Progenitor cell of endocrine pancreas (in vitro differentiated cells): ENCODE data around the gene GTF2IRD1. TPM values are rescaled to one million over a fixed set of nuclear protein-coding genes. Genes with fewer than 3 reads are reported as not detected.

Experiments
- DNase-seq: peaks from one replicate; pipeline ENCODE4 v3.0.0; 2021; ENCODE audit warnings: low spot score; ENCODE audit not compliant: unreplicated experiment
- H3K27ac Mint-ChIP-seq: 2 replicates; pipeline ENCODE4 v1.8.0; 2021; ENCODE audit warnings: mild to moderate bottlenecking, moderate library complexity, mixed read lengths
- H3K27me3 Mint-ChIP-seq: 2 replicates; pipeline ENCODE4 v1.8.0; 2021; ENCODE audit warnings: mixed read lengths
- H3K36me3 Mint-ChIP-seq: 2 replicates; pipeline ENCODE4 v1.8.0; 2022; ENCODE audit warnings: mixed read lengths; ENCODE audit not compliant: insufficient read depth
- H3K4me1 Mint-ChIP-seq: 2 replicates; pipeline ENCODE4 v1.8.0; 2021; ENCODE audit warnings: low read depth, mixed read lengths
- H3K4me3 Mint-ChIP-seq: 2 replicates; pipeline ENCODE4 v1.8.0; 2021; ENCODE audit warnings: low read depth, mild to moderate bottlenecking, moderate library complexity, mixed read lengths
- H3K9me3 Mint-ChIP-seq: 2 replicates; pipeline ENCODE4 v1.8.0; 2021; ENCODE audit warnings: low read depth, mixed read lengths
- total RNA-seq: library from RNA; stranded (reverse); gene quantifications from 2 replicates; pipeline ENCODE4 v1.2.1, GENCODE V29; 2021
- TF ChIP-seq, protein P1 (sequence below): fragments of 200-600 bp; sonication (generic); IDR thresholded peaks from one replicate; pipeline ENCODE4 v1.5.0; 2021; ENCODE audit warnings: antibody characterized with exemption, mild to moderate bottlenecking; ENCODE audit not compliant: unreplicated experiment

The GTF2IRD1 gene
- total RNA-seq, 1 donor from 2014 or later: 60.7 TPM

GRCh38 chr7:74449809-74450397 is 3.8 kb upstream of the GTF2IRD1 start:
- Mint-ChIP-seq H3K36me3 (no peaks in the 10 kb centered on the region), H3K27ac (no peak overlapping the region), H3K27me3 (peaks cover 5% of the 10 kb centered on the region), H3K4me3 (no peak overlapping the region), H3K9me3 (no peaks in the 10 kb centered on the region), H3K4me1 (peaks cover under 1% of the 10 kb centered on the region)
- peak; percentile 52 for DNase-seq
- TF ChIP-seq, protein P1, sequence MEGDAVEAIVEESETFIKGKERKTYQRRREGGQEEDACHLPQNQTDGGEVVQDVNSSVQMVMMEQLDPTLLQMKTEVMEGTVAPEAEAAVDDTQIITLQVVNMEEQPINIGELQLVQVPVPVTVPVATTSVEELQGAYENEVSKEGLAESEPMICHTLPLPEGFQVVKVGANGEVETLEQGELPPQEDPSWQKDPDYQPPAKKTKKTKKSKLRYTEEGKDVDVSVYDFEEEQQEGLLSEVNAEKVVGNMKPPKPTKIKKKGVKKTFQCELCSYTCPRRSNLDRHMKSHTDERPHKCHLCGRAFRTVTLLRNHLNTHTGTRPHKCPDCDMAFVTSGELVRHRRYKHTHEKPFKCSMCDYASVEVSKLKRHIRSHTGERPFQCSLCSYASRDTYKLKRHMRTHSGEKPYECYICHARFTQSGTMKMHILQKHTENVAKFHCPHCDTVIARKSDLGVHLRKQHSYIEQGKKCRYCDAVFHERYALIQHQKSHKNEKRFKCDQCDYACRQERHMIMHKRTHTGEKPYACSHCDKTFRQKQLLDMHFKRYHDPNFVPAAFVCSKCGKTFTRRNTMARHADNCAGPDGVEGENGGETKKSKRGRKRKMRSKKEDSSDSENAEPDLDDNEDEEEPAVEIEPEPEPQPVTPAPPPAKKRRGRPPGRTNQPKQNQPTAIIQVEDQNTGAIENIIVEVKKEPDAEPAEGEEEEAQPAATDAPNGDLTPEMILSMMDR: peak; percentile 77

GRCh38 chr7:74452748-74453321 is 871 bp upstream of the GTF2IRD1 start:
- TF ChIP-seq, protein P1: no peak
- H3K36me3 Mint-ChIP-seq: peaks cover 1% of the 10 kb centered on the region
- H3K4me3 Mint-ChIP-seq: peak overlapping the region; percentile 67
- peak overlapping the region; percentile 80 for H3K27ac Mint-ChIP-seq
- H3K27me3 Mint-ChIP-seq: peaks cover 5% of the 10 kb centered on the region
- H3K9me3 Mint-ChIP-seq: no peaks in the 10 kb centered on the region
- peaks cover 10% of the 10 kb centered on the region for H3K4me1 Mint-ChIP-seq
- no peak for DNase-seq

DNA sequence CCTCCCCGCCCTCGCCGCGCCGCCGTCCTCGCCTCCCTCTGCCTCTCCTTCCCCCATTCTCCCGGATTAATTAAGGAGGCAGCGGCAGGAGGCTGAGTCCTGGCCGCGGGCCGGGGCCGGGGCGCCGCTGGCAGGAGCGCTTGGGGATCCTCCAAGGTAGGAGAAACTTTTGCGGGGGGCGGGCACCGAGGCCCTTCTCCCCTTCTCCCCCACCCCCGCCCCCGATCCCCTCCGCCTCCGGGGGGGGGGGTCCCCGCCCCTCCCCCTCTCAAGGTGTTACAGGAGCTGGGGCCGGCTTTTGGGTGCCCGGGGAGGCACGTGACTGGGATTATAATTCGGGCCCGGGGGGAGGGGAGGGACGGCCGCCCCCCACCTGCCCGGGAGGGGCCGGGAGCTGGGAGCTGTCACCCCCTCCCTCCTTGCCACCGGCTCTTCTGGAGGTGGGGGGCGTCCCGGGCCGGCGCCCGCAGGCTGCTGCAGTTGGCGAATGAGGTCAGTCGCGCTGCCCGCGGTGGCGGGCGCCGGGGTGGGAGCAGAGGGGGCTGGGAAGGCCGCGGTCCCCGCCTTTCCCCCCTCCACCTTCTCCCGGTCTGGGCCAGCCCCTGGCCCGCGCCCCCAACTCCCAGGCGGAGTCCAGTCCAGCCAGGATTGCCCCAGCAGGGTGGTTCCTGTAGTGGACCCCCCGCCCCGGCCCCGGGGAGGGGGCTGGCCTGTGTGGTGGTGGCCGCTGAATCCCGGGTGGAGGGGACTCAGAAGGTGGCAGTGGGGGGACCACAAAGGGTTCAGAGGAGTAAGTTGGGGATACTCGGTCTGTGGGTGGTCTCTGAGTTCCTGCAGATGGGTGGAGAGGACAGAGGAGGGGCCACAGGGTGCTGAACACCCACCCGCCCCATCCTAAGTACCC is 567 bp downstream of the GTF2IRD1 start:
- Mint-ChIP-seq H3K27ac (no peak overlapping the region), H3K36me3 (peaks cover 1% of the 10 kb centered on the region), H3K27me3 (peaks cover 4% of the 10 kb centered on the region), H3K4me1 (peaks cover 10% of the 10 kb centered on the region), H3K9me3 (no peaks in the 10 kb centered on the region), H3K4me3 (peak overlapping the region; percentile 74)
- TF ChIP-seq, protein P1: no peak
- DNase-seq: peak; percentile 34

- TF ChIP-seq, protein P1: no peak
- H3K9me3 Mint-ChIP-seq: no peaks in the 10 kb centered on the region
Measured at GRCh38 chr7:74454925-74455288, 1.2 kb downstream of the GTF2IRD1 start.

GRCh38 chr7:74455291-74455804 is 1.6 kb downstream of the GTF2IRD1 start:
- TF ChIP-seq, protein P1: no peak
- Mint-ChIP-seq H3K36me3 (peaks cover 1% of the 10 kb centered on the region), H3K27ac (peak overlapping the region; percentile 93), H3K4me3 (peak overlapping the region; percentile 74), H3K4me1 (peaks cover 13% of the 10 kb centered on the region), H3K9me3 (no peaks in the 10 kb centered on the region), H3K27me3 (no peaks in the 10 kb centered on the region)
- no peak for DNase-seq

More at GRCh38 chr7:74454925-74455288, 1.2 kb downstream of the GTF2IRD1 start:
- no peak overlapping the region for H3K27ac Mint-ChIP-seq
- H3K27me3 Mint-ChIP-seq: no peaks in the 10 kb centered on the region
- H3K36me3 Mint-ChIP-seq: peaks cover 1% of the 10 kb centered on the region
- peak overlapping the region; percentile 74 for H3K4me3 Mint-ChIP-seq
- peaks cover 13% of the 10 kb centered on the region for H3K4me1 Mint-ChIP-seq
- no peak for DNase-seq
